ENCODE data around the gene HPCAL4. TPM values are rescaled to one million over a fixed set of nuclear protein-coding genes. Genes with fewer than 3 reads are reported as not detected.

The HPCAL4 gene
- total and polyA plus RNA-seq, 10 of the 15 experiments (the other 5 are each of a cell fraction or from before 2014, with no cell fraction given) = 0.05 to 0.18 (median 0.06) TPM; not detected in 5

- TF ChIP-seq, protein P1, sequence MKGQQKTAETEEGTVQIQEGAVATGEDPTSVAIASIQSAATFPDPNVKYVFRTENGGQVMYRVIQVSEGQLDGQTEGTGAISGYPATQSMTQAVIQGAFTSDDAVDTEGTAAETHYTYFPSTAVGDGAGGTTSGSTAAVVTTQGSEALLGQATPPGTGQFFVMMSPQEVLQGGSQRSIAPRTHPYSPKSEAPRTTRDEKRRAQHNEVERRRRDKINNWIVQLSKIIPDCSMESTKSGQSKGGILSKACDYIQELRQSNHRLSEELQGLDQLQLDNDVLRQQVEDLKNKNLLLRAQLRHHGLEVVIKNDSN (IDR thresholded peaks at IDR 0.05; ENCODE audit: borderline replicate concordance, extremely low read length, insufficient read depth, low read depth, low read length) = no peak
- TF ChIP-seq POLR2AphosphoS2 (IDR thresholded peaks at IDR 0.05; ENCODE audit: low read depth, low read length) = no peak
- TF ChIP-seq POLR2A (IDR thresholded peaks at IDR 0.05; ENCODE audit: low read depth, low read length) = no peak
- TF ChIP-seq ATF2 (IDR thresholded peaks at IDR 0.05; ENCODE audit: low read length) = no peak
- no peak for TF ChIP-seq CEBPB (IDR thresholded peaks at IDR 0.05; ENCODE audit: borderline replicate concordance in 1 of 2, low read depth in 2 of 2, low read length in 2 of 2)
These were observed 40.8 kb downstream of the HPCAL4 start (continued) for GRCh38 chr1:39650431-39650830.

DNA sequence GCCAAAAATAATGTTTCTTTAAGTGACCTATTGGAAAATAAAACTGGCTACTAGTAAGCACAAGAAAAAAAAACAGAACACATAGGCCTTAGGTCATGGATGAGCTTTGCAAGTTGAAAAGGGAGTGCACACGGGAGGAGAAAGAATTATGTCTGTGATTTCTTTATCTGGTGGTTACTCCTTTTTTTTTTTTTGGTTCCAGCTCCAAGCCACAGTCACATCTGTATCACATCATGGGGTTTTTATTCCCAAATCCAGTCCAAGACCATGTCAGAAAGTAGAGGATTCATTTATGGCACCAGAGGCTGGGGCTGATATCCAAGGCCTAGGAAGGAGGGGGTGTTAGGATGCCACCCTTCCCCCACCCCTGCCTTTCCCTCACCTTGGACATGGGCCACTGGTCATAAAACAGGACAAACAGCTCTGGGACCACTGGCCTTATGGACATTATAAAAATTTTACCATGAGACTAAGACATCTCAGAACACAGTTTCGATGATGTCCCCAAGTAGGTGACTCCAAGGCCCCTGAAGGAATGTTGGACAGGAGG is 41.5 kb downstream of the HPCAL4 start:
- no TSS peak for BruUV-seq (replicated peaks)
- DNase-seq (ENCODE audit: low read depth, low spot score) = no peak
- Histone ChIP-seq H3K9me3 (replicated peaks; ENCODE audit: control insufficient read depth, insufficient read depth, low read length) (no peaks in the 10 kb centered on the region), H3K79me2 (ENCODE audit: control insufficient read depth, insufficient read depth, low read length) (no peaks in the 10 kb centered on the region), H2AFZ (ENCODE audit: control insufficient read depth, low read depth, low read length) (no peak overlapping the region), H3K4me3 (no peak overlapping the region), H3K36me3 (ENCODE audit: control insufficient read depth in 2 of 2, insufficient read depth in 2 of 2, low read length in 1 of 2) (no peaks in the 10 kb centered on the region), H3K27me3 (replicated peaks in 1 of 2; ENCODE audit: control insufficient read depth in 2 of 2, insufficient read depth in 2 of 2, low read length in 1 of 2) (no peaks in the 10 kb centered on the region), H3K9ac (ENCODE audit: control insufficient read depth, insufficient read depth, low read length) (no peak overlapping the region), H3K27ac (ENCODE audit: control insufficient read depth, insufficient read depth) (no peak overlapping the region), H3K4me1 (ENCODE audit: control insufficient read depth, insufficient read depth, low read length) (no peaks in the 10 kb centered on the region), H4K20me1 (ENCODE audit: control insufficient read depth, insufficient read depth) (no peaks in the 10 kb centered on the region), H3K4me2 (ENCODE audit: control insufficient read depth, insufficient read depth) (no peak overlapping the region)
- CTCF ChIA-PET = interaction anchor here (1.1 to 3.4 kb wide), 4 partner anchors 8 to 44 kb away, joined by 3 to 16 read pairs (median 6); no protein-coding TSS in a partner anchor
- WGBS (ENCODE audit: insufficient coverage, insufficient replicate concordance, low lambda C conversion rate, missing lambda C conversion rate) = 43% methylated on average over 2 of the region's 2 CpGs
- POLR2A ChIA-PET = no interaction called here
- RAD21 ChIA-PET (ENCODE audit: unreplicated experiment) = interaction anchor here (0.6 kb wide), 1 partner anchor 43 kb away, joined by 4 read pairs; no protein-coding TSS in a partner anchor
- ATAC-seq = no peak
- TF ChIP-seq MTA3 (IDR thresholded peaks at IDR 0.05; ENCODE audit: borderline replicate concordance, low read length) (no peak), CUX1 (IDR thresholded peaks at IDR 0.05; ENCODE audit: insufficient replicate concordance, low read depth, low read length) (no peak), NFYA (IDR thresholded peaks at IDR 0.05; ENCODE audit: borderline replicate concordance, low read depth, low read length) (no peak), RELA (IDR thresholded peaks at IDR 0.05; ENCODE audit: borderline replicate concordance, partially characterized antibody) (no peak)
- no peak for FAIRE-seq
- intact Hi-C loops (cut with micrococcal nuclease; ENCODE audit: unreplicated experiment) (loop anchor here (5.0 to 10.0 kb wide), 2 partner anchors 73 to 545 kb away; no protein-coding TSS in a partner anchor), in situ Hi-C loops (cut with MboI) (no loop called here)
- SMC1A ChIA-PET (ENCODE audit: uncharacterized antibody, unreplicated experiment) = interaction anchor here (0.7 to 0.9 kb wide), 2 partner anchors 179 to 974 kb away, joined by 3 read pairs; no protein-coding TSS in a partner anchor

Data from GM12878 (cell line).